Hepatocyte (in vitro differentiated cells): ENCODE results near the gene MSH5.

Experiments
- CTCF ChIP-seq: fragments of 200-600 bp; sonication (generic); IDR thresholded peaks from 2 replicates; pipeline ENCODE4 v1.5.1; 2016; ENCODE audit warnings: antibody characterized with exemption, mild to moderate bottlenecking; ENCODE audit not compliant: poor library complexity
- EZH2phosphoT487 ChIP-seq: fragments of 200-600 bp; sonication (generic); IDR thresholded peaks from one replicate; pipeline ENCODE4 v1.6.1; 2018; ENCODE audit warnings: antibody characterized with exemption, mild to moderate bottlenecking, low read depth, moderate library complexity; ENCODE audit not compliant: unreplicated experiment, severe bottlenecking

DNA sequence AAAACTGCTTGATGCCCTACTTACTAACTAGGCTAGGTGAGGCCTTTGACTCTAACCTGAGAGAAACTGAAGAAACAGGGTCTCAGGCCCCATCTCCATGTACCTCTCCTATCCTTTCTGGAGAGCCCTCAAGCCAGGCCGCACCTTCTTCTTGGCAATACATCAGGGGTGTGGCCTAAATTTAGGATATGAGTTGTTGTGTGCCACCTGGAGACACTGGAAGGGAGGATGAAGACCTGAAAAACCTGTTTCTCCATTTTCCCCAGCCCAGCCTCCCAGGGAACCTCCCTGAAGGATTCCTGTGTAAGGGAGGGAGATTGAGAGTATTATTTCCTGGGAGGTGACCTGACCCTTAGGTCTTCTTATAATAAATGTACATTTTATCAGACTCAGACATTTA is 21.5 kb upstream of the MSH5 start:
- TF ChIP-seq CTCF (no peak), EZH2phosphoT487 (no peak)
